ENCODE results near the gene SLC46A1.

The SLC46A1 gene

GRCh38 chr17:28404812-28405570 lies 1.0 kb downstream of the SLC46A1 start:
- TF ChIP-seq CTCF (IDR thresholded peaks at IDR 0.05; ENCODE audit: control insufficient read depth, insufficient read depth, low read depth, low read length, missing control alignments) = peak; percentile 4
- DNase-seq (ENCODE audit: low read depth) = no peak
- H3K4me3 ChIP-seq (ENCODE audit: control insufficient read depth, low read depth, low read length) = peak overlapping the region; percentile 86

GRCh38 chr17:28404461-28404811 lies 1.6 kb downstream of the SLC46A1 start:
- no peak for TF ChIP-seq CTCF (IDR thresholded peaks at IDR 0.05; ENCODE audit: control insufficient read depth, insufficient read depth, low read depth, low read length, missing control alignments)
- H3K4me3 ChIP-seq (ENCODE audit: control insufficient read depth, low read depth, low read length) = no peak overlapping the region
- no peak for DNase-seq (ENCODE audit: low read depth)

GRCh38 chr17:28404007-28404406 lies 2.0 kb downstream of the SLC46A1 start:
- no peak for TF ChIP-seq CTCF (IDR thresholded peaks at IDR 0.05; ENCODE audit: control insufficient read depth, insufficient read depth, low read depth, low read length, missing control alignments)
- no peak for DNase-seq (ENCODE audit: low read depth)
- H3K4me3 ChIP-seq (ENCODE audit: control insufficient read depth, low read depth, low read length) = no peak overlapping the region

GRCh38 chr17:28402844-28403243 lies 3.2 kb downstream of the SLC46A1 start:
- H3K4me3 ChIP-seq (ENCODE audit: control insufficient read depth, low read depth, low read length) = no peak overlapping the region
- TF ChIP-seq CTCF (IDR thresholded peaks at IDR 0.05; ENCODE audit: control insufficient read depth, insufficient read depth, low read depth, low read length, missing control alignments) = no peak
- DNase-seq (ENCODE audit: low read depth) = no peak

- H3K4me3 ChIP-seq (ENCODE audit: control insufficient read depth, low read depth, low read length) = no peak overlapping the region
- no peak for DNase-seq (ENCODE audit: low read depth)
- TF ChIP-seq CTCF (IDR thresholded peaks at IDR 0.05; ENCODE audit: control insufficient read depth, insufficient read depth, low read depth, low read length, missing control alignments) = no peak
These were observed 3.8 kb downstream of the SLC46A1 start for GRCh38 chr17:28402224-28402630.

GRCh38 chr17:28399808-28400207 lies 6.2 kb downstream of the SLC46A1 start:
- no peak overlapping the region for H3K4me3 ChIP-seq (ENCODE audit: control insufficient read depth, low read depth, low read length)
- TF ChIP-seq CTCF (IDR thresholded peaks at IDR 0.05; ENCODE audit: control insufficient read depth, insufficient read depth, low read depth, low read length, missing control alignments) = no peak
- DNase-seq (ENCODE audit: low read depth) = no peak

Measured in AG09309 (cell line).